SW480 (cell line): ENCODE results near the gene ITPK1.

Source experiments
- DNase-seq: peaks from one replicate; pipeline ENCODE4 v3.0.0-alpha.2; 2016; ENCODE audit warnings: low spot score

The ITPK1 gene

GRCh38 chr14:92922155-92922735 is 193.5 kb downstream of the ITPK1 start:
- DNase-seq: no peak

DNA sequence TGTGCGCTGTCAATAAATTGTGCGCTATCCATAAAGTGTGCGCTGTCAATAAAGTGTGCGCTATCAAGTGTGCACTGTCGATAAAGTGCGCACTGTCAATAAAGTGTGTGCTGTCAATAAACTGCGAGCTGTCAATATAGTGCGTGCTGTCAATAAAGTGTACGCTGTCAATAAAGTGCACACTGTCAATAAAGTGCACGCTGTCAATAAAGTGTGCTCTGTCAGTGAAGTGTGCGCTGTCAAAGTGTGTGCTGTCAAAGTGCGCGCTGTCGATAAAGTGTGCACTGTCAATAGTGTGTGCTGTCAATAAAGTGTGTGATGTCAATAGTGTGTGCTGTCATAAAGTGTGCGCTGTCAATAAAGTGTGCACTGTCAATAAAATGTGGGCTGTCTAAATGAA is 195.7 kb downstream of the ITPK1 start:
- DNase-seq: no peak

- no peak for DNase-seq
Observed at GRCh38 chr14:92917956-92918355, 197.8 kb downstream of the ITPK1 start.

DNA sequence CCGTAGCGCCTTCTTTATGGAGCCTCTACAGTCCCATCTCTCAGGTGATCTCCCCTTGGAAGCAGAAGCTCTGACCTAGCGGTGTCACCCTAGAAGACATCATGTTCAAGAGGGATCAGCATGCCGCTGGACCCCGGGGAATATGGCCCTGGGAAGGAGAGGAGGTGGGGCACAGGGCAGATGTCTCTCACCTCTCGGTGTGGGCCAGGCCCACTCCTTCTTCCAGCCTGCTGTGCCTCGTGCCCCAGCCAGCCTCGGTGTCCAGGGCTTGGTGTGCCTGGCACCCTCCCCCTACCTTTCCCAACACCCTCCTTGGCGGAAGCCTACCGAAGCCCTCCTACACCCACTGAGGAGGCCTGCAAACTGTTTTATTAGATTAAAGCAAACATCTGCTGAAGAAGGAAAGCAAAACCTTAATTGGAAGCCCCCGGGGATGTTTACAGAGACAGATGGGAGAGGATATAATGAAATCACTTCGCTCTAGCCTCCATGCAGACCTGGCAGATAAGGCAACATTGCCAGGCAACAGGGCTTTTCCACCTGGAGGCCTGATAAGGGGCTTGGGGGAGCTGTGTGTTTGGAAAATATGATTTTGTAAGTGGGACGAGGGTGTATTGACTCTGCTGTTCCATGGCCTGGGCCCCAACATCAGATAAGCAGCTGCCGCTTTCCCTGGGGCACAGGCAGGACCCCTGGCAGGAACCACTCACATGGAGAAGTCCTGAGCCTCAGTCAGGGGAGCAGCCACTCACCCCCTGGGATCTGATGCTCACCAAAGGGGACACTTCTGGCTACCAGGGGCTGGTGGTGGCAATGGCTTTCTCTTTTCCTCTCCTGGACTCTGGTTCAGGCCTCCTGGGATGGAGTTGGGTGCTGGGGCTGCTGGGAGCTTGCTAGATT is 198.4 kb downstream of the ITPK1 start:
- DNase-seq: no peak

DNA sequence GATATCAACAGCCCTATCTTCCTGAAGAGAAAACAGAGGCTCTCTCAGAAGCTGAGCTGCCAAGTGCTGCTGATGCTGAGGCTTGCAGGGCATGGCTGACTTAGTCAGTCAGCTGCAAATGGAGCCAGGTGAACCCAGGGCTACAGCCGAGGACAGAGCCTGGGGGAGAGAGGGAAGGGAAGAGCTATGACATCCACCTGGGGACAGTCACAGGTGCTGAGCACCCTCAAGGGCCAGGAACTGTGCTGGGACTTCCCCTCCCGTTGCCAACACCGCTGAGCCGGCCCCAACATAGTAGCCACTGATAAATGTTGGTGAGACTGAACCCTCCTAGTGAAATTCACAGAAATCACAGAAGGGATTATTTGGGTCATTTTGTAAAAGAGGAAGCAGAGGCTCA is 199.5 kb downstream of the ITPK1 start:
- no peak for DNase-seq

DNA sequence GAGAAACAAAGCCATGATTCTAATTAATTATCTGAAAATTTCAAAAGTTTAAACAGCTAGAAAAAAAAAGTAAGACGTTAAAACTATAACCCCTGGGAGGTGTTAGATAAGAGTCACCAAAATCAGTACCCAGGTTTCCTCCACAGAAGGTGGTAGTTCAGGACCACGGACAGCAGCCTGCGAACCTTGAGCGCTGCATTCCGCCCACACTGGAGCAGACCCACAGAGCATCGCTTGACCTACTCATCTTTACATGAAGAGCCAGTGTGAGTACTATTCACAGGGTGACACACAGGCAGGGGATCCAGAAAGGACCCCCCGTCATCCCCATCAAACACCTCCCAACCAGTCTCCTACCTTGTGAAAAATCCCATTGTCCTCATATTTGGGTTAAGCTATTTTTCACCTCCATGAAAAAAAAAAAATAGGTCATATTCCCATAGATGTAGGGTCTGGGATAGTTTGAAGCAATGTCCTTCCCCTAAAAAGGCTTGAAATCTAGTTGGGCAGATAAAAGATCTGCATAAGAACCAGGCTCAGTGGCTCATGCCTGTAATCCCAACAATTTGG is 201.6 kb downstream of the ITPK1 start:
- peak; percentile 37 for DNase-seq

- no peak for DNase-seq
Observed at GRCh38 chr14:92907316-92907911, 208.3 kb downstream of the ITPK1 start.

DNA sequence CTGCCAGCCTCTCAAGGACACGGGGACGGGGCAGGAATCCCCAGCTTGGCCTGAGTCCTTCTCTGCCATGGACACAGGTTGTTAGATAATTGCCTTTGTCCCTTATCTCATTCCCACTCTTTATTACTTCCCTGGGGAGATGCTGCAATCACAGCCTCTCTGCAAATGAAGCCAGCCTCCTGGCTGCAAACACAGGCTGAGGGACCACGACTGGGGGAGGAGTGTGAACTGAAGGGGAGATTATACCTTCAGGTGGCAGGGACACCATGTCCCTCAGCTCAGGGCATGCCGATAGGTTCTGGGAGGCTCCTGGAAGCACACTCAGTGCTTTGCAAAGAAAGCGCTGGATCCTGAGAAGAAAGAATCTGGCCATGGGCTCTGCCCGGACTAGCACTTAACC is 208.9 kb downstream of the ITPK1 start:
- no peak for DNase-seq

DNA sequence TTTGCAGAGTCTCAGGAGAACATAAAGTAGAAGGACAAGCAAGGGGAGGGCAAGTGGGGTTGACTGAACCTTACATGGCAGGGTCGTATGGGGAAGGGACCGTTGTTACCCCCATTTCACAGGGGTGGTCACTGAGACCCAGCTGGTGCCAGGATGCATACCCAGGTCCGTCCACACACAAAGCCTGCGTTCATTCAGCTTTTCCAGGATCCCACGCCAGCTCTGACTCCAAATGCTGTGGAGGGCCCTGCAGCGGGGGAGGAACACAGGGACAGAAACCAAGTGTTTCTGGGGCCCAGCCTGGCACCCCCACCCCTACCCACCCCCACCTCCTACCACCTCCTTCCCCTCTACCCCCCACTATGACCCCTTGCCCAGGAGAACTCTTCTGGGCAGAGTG is 209.3 kb downstream of the ITPK1 start:
- DNase-seq: no peak

DNA sequence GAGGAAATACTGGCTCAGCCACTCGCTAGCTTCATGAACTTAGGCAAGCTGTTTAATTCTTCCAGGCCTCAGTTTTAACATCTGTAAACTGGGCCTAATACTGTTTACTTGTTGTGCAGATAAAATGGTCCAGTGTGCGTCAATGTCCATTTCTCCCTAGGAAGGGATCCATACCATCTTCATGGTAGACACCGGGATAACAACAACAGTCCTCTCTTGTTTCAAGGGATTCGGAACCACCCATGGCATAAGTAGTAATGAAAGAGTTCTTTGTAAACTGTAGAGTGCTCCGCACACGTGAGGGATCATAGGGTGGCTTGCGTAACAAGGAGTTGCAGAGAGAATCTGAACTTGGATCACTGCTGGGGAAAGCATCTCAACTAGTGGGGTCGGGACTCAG is 210.1 kb downstream of the ITPK1 start:
- DNase-seq: no peak

GRCh38 chr14:92903359-92903758 is 212.4 kb downstream of the ITPK1 start:
- DNase-seq: no peak

DNA sequence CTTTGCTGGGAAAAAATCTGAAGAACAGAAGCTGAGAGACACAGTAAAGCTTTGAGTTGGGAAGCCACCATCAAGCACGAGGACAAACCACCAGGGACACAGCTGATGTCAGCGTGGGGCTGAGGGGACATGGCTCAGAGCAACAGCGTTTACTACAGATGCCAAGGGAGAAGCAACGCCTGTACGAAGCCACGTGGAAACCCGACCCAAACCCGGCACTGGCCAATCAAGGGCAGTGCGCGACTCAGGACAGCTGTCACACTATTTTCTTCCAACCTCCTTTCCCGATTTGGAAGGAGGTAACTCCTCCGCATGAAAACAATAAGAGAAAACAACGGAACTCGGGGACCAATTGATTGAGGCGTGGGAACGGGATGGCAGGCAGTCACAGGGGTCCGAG is 213.0 kb downstream of the ITPK1 start:
- no peak for DNase-seq

DNA sequence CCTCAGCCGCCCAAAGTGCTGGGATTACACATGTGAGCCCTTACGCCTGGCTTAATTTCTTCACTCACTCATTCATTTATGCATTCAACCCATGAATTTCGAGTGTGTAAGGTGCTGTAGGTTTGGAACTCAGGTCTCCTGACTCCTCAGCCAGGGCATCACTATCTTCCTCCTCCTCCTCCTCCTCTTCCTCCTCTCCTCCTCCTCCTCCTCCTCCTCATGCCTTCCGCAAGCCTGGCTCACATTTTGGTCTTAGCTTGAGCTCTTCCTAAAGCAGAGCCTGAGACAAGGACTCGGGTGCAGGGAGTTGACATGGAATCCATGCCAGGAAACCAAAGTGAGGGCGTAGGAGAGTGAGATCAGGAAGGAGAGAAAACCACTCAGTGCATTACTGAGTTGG is 213.5 kb downstream of the ITPK1 start:
- DNase-seq: no peak

GRCh38 chr14:92900660-92901059 is 215.1 kb downstream of the ITPK1 start:
- DNase-seq: peak; percentile 36

DNA sequence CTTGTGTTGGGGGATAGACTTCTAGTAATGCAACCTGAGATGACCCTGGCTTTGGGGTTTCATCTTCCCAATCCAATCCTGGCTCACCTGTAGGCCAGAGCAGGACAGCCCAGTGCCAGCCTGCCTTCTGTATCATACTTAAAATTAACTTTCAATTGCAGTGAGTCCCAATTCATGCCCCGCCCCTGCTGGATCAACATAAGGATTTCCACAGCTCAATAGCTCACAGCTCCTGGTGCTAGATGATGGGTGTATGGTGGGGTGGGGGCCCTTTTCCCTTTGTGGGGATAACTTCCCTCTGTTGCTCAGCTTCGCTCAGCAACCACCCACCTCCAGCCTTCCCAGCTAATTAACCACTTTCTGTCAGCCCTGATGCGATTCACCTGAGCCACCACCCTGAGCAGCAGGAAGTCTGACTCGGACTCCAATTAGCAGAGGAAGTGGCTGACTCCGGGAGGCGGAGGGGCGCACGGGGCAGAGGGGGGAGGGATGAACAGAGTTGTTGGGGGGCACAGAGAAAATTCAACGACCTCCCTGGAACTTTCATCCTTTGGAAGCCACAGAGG is 217.1 kb downstream of the ITPK1 start:
- no peak for DNase-seq

DNA sequence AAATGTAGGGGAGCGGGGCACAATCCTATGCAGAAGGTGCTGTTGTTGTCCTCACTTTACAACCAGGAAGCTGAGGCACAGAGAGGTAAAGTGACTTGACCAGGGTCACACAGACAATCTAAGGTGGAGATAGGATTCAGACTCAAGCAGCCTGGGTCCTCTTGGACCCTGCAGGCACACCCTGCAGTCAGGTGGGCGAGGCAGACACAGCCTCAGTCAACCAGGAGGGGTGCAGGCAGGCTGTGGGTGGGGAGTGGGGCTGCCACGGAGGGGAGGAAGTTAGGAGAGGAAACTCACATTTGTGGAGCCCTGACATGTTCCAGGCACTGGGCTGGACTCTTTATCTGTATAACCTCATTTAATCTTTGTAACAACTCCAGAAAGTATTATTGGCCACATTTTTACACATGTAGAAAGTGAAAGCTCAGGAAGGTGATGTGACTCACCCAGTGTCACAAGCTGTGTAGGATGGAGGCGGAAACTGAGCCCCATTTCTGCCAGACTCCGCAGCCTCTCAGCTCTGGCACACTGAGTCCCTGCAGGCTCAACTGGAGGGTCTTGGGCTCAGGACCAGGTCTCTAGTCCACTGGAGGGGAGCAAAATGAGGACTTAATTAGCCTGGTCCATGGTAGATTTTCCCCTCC is 217.7 kb downstream of the ITPK1 start:
- no peak for DNase-seq

DNA sequence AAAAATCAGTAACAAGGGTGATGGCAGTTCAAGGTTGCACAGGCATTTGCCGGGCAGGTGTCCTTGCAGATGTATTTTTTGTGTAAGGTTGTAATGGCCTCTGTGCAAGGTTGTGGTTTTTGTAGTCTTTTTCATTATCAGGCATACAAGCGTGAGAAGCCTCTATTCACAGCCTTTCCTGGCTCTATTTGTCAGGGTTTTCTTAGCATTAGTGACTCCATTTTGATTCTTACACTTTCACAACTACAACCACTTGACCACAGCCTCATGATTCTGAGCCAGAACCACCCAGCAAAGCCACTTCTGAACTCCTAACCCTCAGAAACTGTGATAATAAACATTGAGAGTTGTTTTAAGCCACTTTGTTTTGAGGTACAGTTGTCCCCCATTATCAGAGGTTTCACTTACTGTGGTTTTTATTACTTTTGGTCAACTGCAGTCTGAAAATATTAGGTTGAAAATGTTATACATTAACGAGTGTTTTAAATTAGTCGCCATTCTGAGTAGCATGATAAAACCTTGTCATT is 220.3 kb downstream of the ITPK1 start:
- DNase-seq: no peak

DNA sequence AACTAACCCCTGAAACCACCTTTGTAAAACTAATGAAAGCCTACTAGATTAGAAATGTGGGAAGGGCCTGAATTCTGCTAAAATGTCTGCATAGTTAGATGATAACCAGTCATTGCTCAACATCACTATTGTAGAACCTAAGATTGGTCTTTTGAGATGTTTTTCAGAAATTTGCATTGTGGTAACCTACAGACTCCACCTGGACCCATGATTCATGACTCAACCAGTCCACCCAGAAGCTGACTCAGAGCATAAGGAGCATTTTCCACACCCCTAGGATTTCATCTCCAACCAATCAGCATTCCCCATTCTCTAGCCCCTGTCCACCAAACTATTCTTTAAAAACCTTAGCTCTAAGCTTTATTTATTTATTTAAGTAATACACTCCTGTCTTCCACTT is 223.1 kb downstream of the ITPK1 start:
- DNase-seq: no peak

- DNase-seq: no peak
Observed at GRCh38 chr14:92890830-92891588, 224.7 kb downstream of the ITPK1 start.

GRCh38 chr14:92888896-92889295 is 226.8 kb downstream of the ITPK1 start:
- DNase-seq: no peak

DNA sequence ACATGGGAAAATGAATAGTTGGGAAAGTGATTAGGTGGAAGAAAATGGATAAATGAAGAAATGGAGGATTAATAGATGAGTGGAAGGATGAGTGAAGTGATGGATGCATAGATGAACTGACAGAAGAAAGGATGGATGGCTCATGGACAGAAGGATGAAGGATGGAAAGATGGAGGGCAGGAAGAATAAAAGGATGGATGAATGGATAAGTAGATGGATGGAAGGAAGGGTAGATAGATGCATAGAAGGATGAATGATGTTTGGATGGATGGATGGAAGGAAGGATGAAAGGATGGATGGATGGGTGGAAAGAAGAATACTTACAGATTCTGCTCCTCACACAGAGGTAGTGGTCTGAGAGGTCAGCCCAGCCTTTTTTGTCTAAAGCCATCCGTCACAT is 228.6 kb downstream of the ITPK1 start:
- DNase-seq: no peak
